ENCODE measurements around the gene FLOT1.

DNA sequence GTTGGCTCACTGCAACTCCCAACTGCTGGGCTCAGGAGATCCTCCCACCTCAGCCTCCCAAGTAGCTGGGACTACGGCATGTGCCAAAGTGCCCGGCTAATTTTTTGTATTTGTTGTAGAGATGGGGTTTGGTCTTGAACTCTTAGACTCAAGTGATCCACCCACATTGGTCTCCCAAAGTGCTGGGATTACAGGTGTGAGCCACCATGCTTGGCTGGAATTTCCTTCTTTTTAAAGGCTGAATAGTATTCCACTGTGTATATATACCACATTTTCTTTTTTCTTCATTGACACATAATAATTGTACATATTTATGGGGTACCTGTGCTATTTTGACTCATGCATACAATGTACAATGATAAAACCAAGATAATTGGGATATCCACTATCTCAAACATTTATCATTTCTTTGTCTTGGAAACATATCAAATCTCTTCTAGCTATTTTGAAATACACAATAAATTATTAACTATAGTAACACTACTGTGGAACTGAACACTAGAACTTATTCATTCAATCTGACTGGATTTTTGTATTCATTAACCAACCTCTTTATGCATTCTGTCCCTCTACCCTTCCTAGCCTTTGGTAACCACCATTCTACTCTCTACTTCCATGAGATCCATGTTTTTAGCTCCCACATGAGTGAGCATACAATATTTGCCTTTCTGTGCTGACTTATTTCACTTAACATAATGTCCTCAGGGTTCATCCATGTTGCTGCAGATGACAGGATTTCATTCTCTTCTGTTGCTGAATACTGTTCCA is 33.2 kb downstream of the FLOT1 start:
- TF ChIP-seq, protein P1, sequence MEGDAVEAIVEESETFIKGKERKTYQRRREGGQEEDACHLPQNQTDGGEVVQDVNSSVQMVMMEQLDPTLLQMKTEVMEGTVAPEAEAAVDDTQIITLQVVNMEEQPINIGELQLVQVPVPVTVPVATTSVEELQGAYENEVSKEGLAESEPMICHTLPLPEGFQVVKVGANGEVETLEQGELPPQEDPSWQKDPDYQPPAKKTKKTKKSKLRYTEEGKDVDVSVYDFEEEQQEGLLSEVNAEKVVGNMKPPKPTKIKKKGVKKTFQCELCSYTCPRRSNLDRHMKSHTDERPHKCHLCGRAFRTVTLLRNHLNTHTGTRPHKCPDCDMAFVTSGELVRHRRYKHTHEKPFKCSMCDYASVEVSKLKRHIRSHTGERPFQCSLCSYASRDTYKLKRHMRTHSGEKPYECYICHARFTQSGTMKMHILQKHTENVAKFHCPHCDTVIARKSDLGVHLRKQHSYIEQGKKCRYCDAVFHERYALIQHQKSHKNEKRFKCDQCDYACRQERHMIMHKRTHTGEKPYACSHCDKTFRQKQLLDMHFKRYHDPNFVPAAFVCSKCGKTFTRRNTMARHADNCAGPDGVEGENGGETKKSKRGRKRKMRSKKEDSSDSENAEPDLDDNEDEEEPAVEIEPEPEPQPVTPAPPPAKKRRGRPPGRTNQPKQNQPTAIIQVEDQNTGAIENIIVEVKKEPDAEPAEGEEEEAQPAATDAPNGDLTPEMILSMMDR (IDR thresholded peaks at IDR 0.05; ENCODE audit: low read length): no peak
- no peak for TF ChIP-seq EZH2 (optimal IDR thresholded peaks at IDR 0.05; ENCODE audit: low read depth, low read length)
